GM23338 (cell line): ENCODE measurements around the gene CDK4. TPM values are rescaled to one million over a fixed set of nuclear protein-coding genes. Genes with fewer than 3 reads are reported as not detected.

ENCODE experiments used
- ATAC-seq: fragments of 200-7000 bp; cut with Tn5 transposase; 3 replicates; pipeline ENCODE4 v1.9.1; 2020
- DNase-seq: peaks from one replicate; pipeline ENCODE4 v3.0.0-alpha.2; 2015; ENCODE audit warnings: low spot score
- H2AFZ ChIP-seq: fragments of 200-600 bp; sonication (generic); 2 replicates; pipeline ENCODE4 v1.8.0; 2016; ENCODE audit warnings: antibody characterized with exemption, mild to moderate bottlenecking, moderate library complexity
- H3F3A ChIP-seq: fragments of 200-600 bp; sonication (generic); replicated peaks from 2 replicates; pipeline ENCODE4 v1.8.0; 2017; ENCODE audit warnings: antibody characterized with exemption, mixed run types, low read depth
- H3K27ac ChIP-seq: fragments of 200-600 bp; sonication (generic); 2 replicates; pipeline ENCODE4 v1.6.1; 2016; ENCODE audit warnings: low read depth
- H3K27me3 ChIP-seq: fragments of 200-600 bp; sonication (generic); 2 replicates; pipeline ENCODE4 v1.8.0; 2016; ENCODE audit warnings: mild to moderate bottlenecking, mixed run types, moderate library complexity; ENCODE audit not compliant: insufficient read depth
- H3K36me3 ChIP-seq: fragments of 200-600 bp; sonication (generic); 2 replicates; pipeline ENCODE4 v1.8.0; 2016; ENCODE audit warnings: mild to moderate bottlenecking; ENCODE audit not compliant: insufficient read depth
- H3K4me1 ChIP-seq: fragments of 200-600 bp; sonication (generic); 2 replicates; pipeline ENCODE4 v1.8.0; 2016; ENCODE audit warnings: mild to moderate bottlenecking, moderate library complexity; ENCODE audit not compliant: insufficient read depth
- H3K4me2 ChIP-seq: fragments of 200-600 bp; sonication (generic); 2 replicates; pipeline ENCODE4 v1.7.1; 2017; ENCODE audit warnings: mixed run types
- H3K4me3 ChIP-seq: fragments of 200-600 bp; sonication (generic); 2 replicates; pipeline ENCODE4 v1.6.1; 2016; ENCODE audit warnings: mixed run types
- H3K79me2 ChIP-seq: fragments of 200-600 bp; sonication (generic); replicated peaks from 2 replicates; pipeline ENCODE4 v1.8.0; 2017; ENCODE audit warnings: mild to moderate bottlenecking; ENCODE audit not compliant: insufficient read depth
- H3K9me2 ChIP-seq: fragments of 200-600 bp; sonication (generic); 2 replicates; pipeline ENCODE4 v1.8.0; 2017; ENCODE audit not compliant: insufficient read depth
- H4K20me1 ChIP-seq: fragments of 200-600 bp; sonication (generic); replicated peaks from 2 replicates; pipeline ENCODE4 v1.8.0; 2017; ENCODE audit warnings: mild to moderate bottlenecking; ENCODE audit not compliant: insufficient read depth
- H3K27ac Mint-ChIP-seq: 2 replicates; pipeline ENCODE4 v1.8.0; 2020; ENCODE audit warnings: inconsistent platforms, mild to moderate bottlenecking, moderate library complexity, mixed read lengths
- H3K27me3 Mint-ChIP-seq: 3 replicates; pipeline ENCODE4 v1.8.0; 2022; ENCODE audit warnings: low read depth, mild to moderate bottlenecking, moderate library complexity, mixed read lengths, inconsistent platforms; ENCODE audit not compliant: insufficient read depth, poor library complexity
- H3K36me3 Mint-ChIP-seq: 3 replicates; pipeline ENCODE4 v1.8.0; 2021; ENCODE audit warnings: low read depth, mild to moderate bottlenecking, inconsistent platforms, moderate library complexity, mixed read lengths
- H3K4me1 Mint-ChIP-seq: 3 replicates; pipeline ENCODE4 v1.8.0; 2020; ENCODE audit warnings: mild to moderate bottlenecking, inconsistent platforms, mixed read lengths
- H3K4me3 Mint-ChIP-seq: 3 replicates; pipeline ENCODE4 v1.8.0; 2021; ENCODE audit warnings: moderate library complexity, mild to moderate bottlenecking, inconsistent platforms, mixed read lengths
- H3K9me3 Mint-ChIP-seq: 3 replicates; pipeline ENCODE4 v1.8.0; 2020; ENCODE audit warnings: moderate library complexity, mild to moderate bottlenecking, inconsistent platforms, mixed read lengths
- REST ChIP-seq: IDR thresholded peaks from one replicate; pipeline ENCODE4 v1.6.1; 2018; ENCODE audit warnings: antibody characterized with exemption; ENCODE audit not compliant: unreplicated experiment
- STAT1 ChIP-seq: IDR thresholded peaks from one replicate; pipeline ENCODE4 v1.6.1; 2016; ENCODE audit warnings: antibody characterized with exemption; ENCODE audit not compliant: unreplicated experiment
- ZNF331 ChIP-seq: fragments of 250-450 bp; sonication (Bioruptor Pico); IDR thresholded peaks from 2 replicates; pipeline ENCODE4 v1.5.0; 2020; ENCODE audit warnings: low read depth, mild to moderate bottlenecking, moderate library complexity
- polyA plus RNA-seq: library from polyadenylated mRNA; unstranded; fragments of >200 nt; fragmentation: Nextera tagmentation; extraction: Ambion mirVana; gene quantifications from 2 replicates; pipeline ENCODE4 v1.2.1, GENCODE V29; 2016
- total RNA-seq: library from RNA; depleted of rRNA; stranded (reverse); fragments of >200 nt; shearing (Covaris generic); gene quantifications from 2 replicates; pipeline ENCODE4 v1.2.3, GENCODE V29; 2014
- TF ChIP-seq, protein P1 (sequence below), 2 experiments: fragments of 200-600 bp in 1 of 2; sonication (generic) in 1 of 2; conservative IDR thresholded peaks; 2 replicates each; pipeline versions ENCODE4 v1.5.1 to v1.6.1; 2016 to 2017; ENCODE audit warnings: antibody characterized with exemption in 2 of 2, low read depth in 2 of 2, mild to moderate bottlenecking in 2 of 2, moderate library complexity in 1 of 2
- TF ChIP-seq, protein P2 (sequence below): IDR thresholded peaks from 2 replicates; pipeline ENCODE4 v1.6.1; 2016; ENCODE audit warnings: antibody characterized with exemption

The CDK4 gene
- total and polyA plus RNA-seq, 2 experiments from 2014 or later = 105 to 198 TPM

DNA sequence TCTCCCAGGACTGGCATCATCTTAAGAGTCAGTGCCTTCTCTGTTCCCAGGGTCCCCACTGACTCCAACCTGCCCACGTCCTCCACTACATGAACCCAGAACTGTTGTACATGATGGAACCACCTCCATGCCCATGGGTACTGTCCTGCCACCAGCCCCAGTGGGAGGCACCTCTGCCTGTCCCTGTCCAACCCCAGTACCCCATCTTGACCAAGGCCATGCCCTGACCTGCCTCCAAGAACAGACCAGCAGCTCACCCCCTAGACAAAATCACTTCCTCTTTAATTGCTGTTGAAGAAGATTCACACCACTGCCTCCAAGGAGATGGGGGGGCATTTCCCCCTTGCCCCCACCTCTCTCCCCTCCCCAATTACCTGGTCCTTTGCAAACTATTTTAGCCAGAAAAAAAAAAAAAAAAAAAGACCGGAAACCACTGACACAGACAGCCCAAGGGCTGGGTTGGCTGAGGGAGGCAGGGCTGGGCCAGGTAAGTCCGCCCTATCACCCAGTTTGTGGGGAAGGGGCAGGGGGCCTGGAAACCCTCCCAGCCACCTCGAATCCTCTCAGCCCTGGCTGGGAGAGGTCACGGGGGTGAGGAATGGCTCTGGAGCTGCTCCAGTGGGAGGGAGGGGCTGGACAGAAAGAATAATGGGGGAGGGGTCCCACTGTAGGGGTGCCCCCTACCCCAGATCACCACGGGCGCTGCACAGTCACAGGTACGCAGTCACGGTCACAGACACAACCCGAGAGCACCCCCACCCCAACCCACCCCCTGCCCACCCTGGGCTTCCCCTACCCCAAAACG is 27.0 kb downstream of the CDK4 start (continued):
- TF ChIP-seq REST = no peak
- TF ChIP-seq ZNF331 (CRISPR knock-in tag) = no peak
- TF ChIP-seq, protein P1, sequence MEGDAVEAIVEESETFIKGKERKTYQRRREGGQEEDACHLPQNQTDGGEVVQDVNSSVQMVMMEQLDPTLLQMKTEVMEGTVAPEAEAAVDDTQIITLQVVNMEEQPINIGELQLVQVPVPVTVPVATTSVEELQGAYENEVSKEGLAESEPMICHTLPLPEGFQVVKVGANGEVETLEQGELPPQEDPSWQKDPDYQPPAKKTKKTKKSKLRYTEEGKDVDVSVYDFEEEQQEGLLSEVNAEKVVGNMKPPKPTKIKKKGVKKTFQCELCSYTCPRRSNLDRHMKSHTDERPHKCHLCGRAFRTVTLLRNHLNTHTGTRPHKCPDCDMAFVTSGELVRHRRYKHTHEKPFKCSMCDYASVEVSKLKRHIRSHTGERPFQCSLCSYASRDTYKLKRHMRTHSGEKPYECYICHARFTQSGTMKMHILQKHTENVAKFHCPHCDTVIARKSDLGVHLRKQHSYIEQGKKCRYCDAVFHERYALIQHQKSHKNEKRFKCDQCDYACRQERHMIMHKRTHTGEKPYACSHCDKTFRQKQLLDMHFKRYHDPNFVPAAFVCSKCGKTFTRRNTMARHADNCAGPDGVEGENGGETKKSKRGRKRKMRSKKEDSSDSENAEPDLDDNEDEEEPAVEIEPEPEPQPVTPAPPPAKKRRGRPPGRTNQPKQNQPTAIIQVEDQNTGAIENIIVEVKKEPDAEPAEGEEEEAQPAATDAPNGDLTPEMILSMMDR (conservative IDR thresholded peaks at IDR 0.05; ENCODE audit: low read depth in 2 of 2) = no peak
- TF ChIP-seq, protein P2, sequence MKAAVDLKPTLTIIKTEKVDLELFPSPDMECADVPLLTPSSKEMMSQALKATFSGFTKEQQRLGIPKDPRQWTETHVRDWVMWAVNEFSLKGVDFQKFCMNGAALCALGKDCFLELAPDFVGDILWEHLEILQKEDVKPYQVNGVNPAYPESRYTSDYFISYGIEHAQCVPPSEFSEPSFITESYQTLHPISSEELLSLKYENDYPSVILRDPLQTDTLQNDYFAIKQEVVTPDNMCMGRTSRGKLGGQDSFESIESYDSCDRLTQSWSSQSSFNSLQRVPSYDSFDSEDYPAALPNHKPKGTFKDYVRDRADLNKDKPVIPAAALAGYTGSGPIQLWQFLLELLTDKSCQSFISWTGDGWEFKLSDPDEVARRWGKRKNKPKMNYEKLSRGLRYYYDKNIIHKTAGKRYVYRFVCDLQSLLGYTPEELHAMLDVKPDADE = no peak

DNA sequence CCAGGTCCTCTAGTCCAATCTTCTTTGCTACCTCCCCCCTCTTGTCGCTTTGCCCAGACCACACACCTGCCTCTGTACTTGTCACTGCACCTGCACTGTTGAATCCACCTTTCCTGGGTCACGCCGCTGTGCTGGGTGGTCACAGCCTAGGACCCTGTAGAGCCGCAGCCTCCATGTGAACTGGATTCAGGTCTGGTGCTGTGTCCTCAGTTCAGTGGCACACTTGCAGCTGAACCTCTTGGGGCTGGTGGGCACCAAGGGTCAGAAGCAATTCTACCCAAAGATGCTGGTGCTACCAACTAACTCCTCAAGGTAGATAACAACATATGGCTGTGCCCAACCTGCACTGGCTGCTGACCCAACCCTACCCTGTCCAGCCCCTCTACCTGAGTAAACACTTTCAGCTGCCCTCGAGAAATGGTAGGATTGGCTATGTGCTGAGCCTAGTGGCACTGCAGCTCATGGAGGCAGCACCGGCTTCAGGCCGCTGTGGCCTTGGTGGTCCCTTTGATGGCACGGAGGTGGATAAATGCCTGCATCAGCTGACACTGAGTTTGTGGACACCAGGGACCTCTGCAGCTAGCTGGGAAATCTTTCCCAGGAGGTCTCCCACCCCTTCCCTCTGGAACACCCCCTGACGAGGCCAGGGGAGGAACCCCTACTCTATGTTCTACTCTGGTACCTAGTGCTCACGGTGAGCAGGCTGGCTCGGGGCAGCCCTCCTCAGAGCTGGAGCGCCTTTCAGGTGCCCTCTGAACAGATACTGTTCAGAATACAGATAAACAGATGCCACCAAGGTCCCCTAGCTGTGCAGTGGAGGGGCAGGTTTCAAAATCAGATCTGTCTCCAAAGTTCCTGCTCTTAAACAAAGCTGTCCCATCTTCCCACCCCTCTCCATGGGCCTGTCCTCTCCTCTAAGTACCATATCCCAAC is 27.8 kb downstream of the CDK4 start:
- Histone ChIP-seq H3K27me3 (peaks cover 63% of the 10 kb centered on the region), H3K4me2 (no peak overlapping the region), H3K4me3 (no peak overlapping the region), H3F3A (no peaks in the 10 kb centered on the region), H3K4me1 (no peaks in the 10 kb centered on the region), H3K36me3 (peaks cover 3% of the 10 kb centered on the region; the same call in 1 of the 2 replicates), H4K20me1 (no peaks in the 10 kb centered on the region), H2AFZ (no peak overlapping the region), H3K27ac (no peak overlapping the region), H3K79me2 (no peaks in the 10 kb centered on the region), H3K9me2 (no peaks in the 10 kb centered on the region)
- DNase-seq = no peak
- no peaks in the 10 kb centered on the region for H3K9me3 Mint-ChIP-seq
- ATAC-seq = no peak
- peaks cover 61% of the 10 kb centered on the region for H3K27me3 Mint-ChIP-seq
- H3K4me3 Mint-ChIP-seq = peak overlapping the region; percentile 2; the same call in 1 of the 3 replicates
- H3K36me3 Mint-ChIP-seq = peaks cover 5% of the 10 kb centered on the region; the same call in 2 of the 3 replicates
- no peak overlapping the region for H3K27ac Mint-ChIP-seq
- peaks cover 15% of the 10 kb centered on the region for H3K4me1 Mint-ChIP-seq
- TF ChIP-seq REST (no peak), STAT1 (no peak)
